Esophagus squamous epithelium (tissue), 4 donors: ENCODE results near the gene STEAP1B.

Source experiments
- CTCF ChIP-seq, 6 experiments: fragments of 450-650 bp in 4 of 6; fragments of 200-600 bp in 2 of 6; sonication (generic) in 2 of 6; IDR thresholded peaks; one replicate each; pipeline ENCODE4 v1.5.1; 2016 to 2019; ENCODE audit warnings: antibody characterized with exemption in 6 of 6, mild to moderate bottlenecking in 4 of 6, moderate library complexity in 4 of 6
- POLR2A ChIP-seq, 4 donors: fragments of 450-650 bp; IDR thresholded peaks; one replicate each; pipeline ENCODE4 v1.6.1; 2017; ENCODE audit warnings: antibody characterized with exemption in 4 of 4, mild to moderate bottlenecking in 4 of 4, moderate library complexity in 3 of 4

- TF ChIP-seq POLR2A (IDR thresholded peaks at IDR 0.05) (no peak), CTCF (IDR thresholded peaks at IDR 0.05) (no peak)
These were observed 98.9 kb downstream of the STEAP1B start for GRCh38 chr7:22400936-22401553.
